ENCODE data around the gene PRIMA1.
"Not testable (repeated sequence)": the region's sequence is repeated elsewhere in the genome, so short reads cannot be mapped to it uniquely, and the experiment has no call there.

The PRIMA1 gene

DNA sequence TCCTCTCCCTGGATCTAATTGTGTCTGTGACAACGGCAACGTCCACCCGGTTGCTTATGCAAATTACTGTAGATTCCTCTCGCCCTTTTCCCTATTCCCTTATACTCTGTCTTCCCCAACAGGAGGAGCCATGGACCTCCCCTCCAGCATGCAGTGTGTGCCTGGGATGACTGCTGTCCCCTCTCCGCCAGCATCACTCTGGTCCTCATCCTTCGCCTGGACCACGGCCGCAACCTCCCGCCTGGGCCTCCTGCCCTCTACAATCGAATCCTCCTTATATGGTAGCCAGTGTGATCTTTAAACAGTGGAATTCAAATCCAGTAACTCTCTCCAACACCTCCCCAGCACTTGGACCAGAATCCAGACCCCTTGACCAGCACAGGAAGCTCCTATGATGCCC is 30.6 kb upstream of the PRIMA1 start:
- Histone ChIP-seq H3K27me3 (ENCODE audit: control insufficient read depth, insufficient read depth, low read length, poor library complexity, severe bottlenecking) (no peaks in the 10 kb centered on the region), H3K27ac (ENCODE audit: insufficient read depth, low read depth, low read length, poor library complexity, severe bottlenecking) (no peak overlapping the region), H3K36me3 (ENCODE audit: control insufficient read depth, insufficient read depth, low read length) (no peaks in the 10 kb centered on the region), H3K4me3 (ENCODE audit: insufficient read depth, low read depth, low read length) (no peak overlapping the region), H3K4me1 (ENCODE audit: control insufficient read depth, insufficient read depth, low read length) (peaks cover 4% of the 10 kb centered on the region), H3K9me3 (ENCODE audit: control insufficient read depth, low read length) (no peaks in the 10 kb centered on the region)
- WGBS, 2 experiments = 87 to 88% methylated on average over 10 of the region's 10 CpGs

DNA sequence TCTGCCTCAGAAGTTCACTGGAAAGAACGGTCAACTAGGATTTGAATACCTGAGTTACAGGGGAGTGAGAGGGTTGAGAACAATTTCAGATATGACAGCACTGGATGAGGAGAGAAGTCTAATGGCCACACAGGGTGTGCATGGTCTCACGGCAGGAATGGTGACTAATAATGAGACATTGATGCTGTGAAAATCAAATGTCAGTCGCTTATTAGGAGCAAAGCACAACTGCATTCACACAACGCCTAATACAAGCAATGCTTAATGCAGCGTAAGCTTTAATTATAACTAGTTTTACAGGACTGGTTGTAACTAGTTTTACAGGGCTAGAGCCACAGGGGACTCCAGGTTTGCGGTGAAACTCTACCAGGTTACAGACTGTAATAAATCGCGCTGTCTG is 23.4 kb upstream of the PRIMA1 start:
- Histone ChIP-seq H3K27ac (ENCODE audit: insufficient read depth, low read depth, low read length, poor library complexity, severe bottlenecking) (no peak overlapping the region), H3K36me3 (ENCODE audit: control insufficient read depth, insufficient read depth, low read length) (no peaks in the 10 kb centered on the region), H3K4me1 (ENCODE audit: control insufficient read depth, insufficient read depth, low read length) (no peaks in the 10 kb centered on the region), H3K27me3 (ENCODE audit: control insufficient read depth, insufficient read depth, low read length, poor library complexity, severe bottlenecking) (no peaks in the 10 kb centered on the region), H3K4me3 (ENCODE audit: insufficient read depth, low read depth, low read length) (no peak overlapping the region), H3K9me3 (ENCODE audit: control insufficient read depth, low read length) (no peaks in the 10 kb centered on the region)
- WGBS, 2 experiments = 95 to 96% methylated on average over 8 of the region's 8 CpGs

DNA sequence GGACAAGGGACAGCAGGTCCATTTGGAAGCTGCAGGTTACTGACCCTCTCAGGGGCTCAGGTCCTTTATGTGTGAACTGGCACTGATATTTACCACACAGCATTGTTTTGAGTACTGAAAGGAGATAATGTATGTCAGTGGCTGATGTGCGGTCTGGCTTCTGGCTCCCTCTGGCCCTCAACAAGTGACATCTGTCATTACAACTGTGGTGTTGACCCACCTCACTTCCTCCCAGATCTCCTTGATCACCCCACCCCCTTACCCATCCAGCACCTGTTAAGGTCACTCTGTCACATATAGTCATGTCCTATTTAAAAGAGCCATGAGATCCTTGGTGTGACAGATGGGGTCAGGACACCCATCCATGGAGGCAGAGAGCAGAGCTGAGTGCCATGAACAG is 22.7 kb upstream of the PRIMA1 start:
- 92 to 96% methylated on average over 1 of the region's 1 CpG for WGBS, 2 experiments
- Histone ChIP-seq H3K27ac (ENCODE audit: insufficient read depth, low read depth, low read length, poor library complexity, severe bottlenecking) (no peak overlapping the region), H3K27me3 (ENCODE audit: control insufficient read depth, insufficient read depth, low read length, poor library complexity, severe bottlenecking) (no peaks in the 10 kb centered on the region), H3K4me1 (ENCODE audit: control insufficient read depth, insufficient read depth, low read length) (no peaks in the 10 kb centered on the region), H3K4me3 (ENCODE audit: insufficient read depth, low read depth, low read length) (no peak overlapping the region), H3K9me3 (ENCODE audit: control insufficient read depth, low read length) (no peaks in the 10 kb centered on the region), H3K36me3 (ENCODE audit: control insufficient read depth, insufficient read depth, low read length) (no peaks in the 10 kb centered on the region)

DNA sequence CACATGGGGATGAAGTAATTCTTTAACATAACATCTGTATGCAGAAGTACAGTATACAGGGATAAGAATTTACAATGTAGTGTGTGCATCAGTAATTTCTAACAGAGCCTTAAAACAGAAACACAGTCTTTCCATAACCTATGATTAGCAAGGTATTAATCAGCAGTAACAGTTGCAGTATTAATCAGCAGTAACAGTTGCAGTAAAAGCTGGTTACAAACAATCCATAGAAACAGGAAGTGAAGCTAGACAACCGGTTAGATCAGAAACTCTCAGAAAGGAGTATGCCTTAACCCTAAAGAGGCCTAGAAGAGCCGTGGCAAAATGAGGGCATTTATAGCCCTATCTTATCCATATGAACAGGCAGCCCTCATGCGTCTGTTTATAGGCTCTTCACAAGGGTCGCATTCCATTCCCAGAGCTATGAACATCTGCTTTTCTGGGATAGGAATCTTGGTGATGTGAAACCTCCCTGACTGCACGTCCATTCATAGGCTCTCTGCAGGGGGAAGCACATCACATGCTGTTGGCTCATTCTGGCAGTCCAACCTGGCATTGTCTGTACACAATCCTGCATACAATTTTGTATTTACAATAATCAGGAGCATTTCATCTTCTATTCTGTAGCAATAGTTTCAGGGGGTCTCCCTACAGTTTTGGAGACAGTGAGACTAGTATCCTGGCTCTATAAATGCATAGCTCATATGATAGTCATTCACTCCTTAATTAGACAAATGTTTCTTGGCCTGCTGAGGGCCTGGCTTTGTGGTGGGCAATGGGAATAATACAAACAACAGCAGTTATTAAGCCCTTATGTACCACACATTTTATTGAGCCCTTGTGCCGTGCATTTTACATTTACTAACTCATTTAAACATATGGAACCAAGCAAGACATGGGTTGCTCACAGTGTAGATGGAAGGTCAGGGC is 21.5 kb upstream of the PRIMA1 start:
- H3K27ac ChIP-seq (ENCODE audit: insufficient read depth, low read depth, low read length, poor library complexity, severe bottlenecking); H3K9me3 ChIP-seq (ENCODE audit: control insufficient read depth, low read length); H3K4me1 ChIP-seq (ENCODE audit: control insufficient read depth, insufficient read depth, low read length); H3K27me3 ChIP-seq (ENCODE audit: control insufficient read depth, insufficient read depth, low read length, poor library complexity, severe bottlenecking); H3K4me3 ChIP-seq (ENCODE audit: insufficient read depth, low read depth, low read length); H3K36me3 ChIP-seq (ENCODE audit: control insufficient read depth, insufficient read depth, low read length): not testable (repeated sequence)
- WGBS, 2 experiments = 93% methylated on average over 5 to 6 of the region's 6 CpGs

DNA sequence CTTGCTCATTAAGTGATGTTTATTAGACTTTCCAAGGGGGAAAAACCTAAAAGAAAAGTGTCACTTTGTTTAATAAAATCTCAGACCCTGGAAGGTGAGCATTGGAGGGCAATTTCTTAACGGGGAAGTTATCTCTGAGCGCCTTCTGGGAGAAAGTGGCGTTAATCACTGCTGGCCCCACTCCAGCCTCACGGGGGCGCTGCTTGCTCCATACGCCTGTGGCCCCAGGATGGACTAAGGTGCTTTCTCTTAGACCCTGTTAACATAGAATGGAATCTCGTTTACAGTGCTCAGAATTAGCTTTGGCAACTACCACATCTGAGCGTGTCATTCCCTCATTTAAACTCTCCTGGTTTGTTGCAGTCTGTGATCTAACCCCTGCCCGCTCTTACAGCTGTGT is 16.4 kb upstream of the PRIMA1 start:
- Histone ChIP-seq H3K4me3 (ENCODE audit: insufficient read depth, low read depth, low read length) (no peak overlapping the region), H3K27ac (ENCODE audit: insufficient read depth, low read depth, low read length, poor library complexity, severe bottlenecking) (no peak overlapping the region), H3K4me1 (ENCODE audit: control insufficient read depth, insufficient read depth, low read length) (no peaks in the 10 kb centered on the region), H3K9me3 (ENCODE audit: control insufficient read depth, low read length) (no peaks in the 10 kb centered on the region), H3K36me3 (ENCODE audit: control insufficient read depth, insufficient read depth, low read length) (no peaks in the 10 kb centered on the region), H3K27me3 (ENCODE audit: control insufficient read depth, insufficient read depth, low read length, poor library complexity, severe bottlenecking) (no peaks in the 10 kb centered on the region)
- WGBS, 2 experiments = 71 to 75% methylated on average over 9 of the region's 9 CpGs

DNA sequence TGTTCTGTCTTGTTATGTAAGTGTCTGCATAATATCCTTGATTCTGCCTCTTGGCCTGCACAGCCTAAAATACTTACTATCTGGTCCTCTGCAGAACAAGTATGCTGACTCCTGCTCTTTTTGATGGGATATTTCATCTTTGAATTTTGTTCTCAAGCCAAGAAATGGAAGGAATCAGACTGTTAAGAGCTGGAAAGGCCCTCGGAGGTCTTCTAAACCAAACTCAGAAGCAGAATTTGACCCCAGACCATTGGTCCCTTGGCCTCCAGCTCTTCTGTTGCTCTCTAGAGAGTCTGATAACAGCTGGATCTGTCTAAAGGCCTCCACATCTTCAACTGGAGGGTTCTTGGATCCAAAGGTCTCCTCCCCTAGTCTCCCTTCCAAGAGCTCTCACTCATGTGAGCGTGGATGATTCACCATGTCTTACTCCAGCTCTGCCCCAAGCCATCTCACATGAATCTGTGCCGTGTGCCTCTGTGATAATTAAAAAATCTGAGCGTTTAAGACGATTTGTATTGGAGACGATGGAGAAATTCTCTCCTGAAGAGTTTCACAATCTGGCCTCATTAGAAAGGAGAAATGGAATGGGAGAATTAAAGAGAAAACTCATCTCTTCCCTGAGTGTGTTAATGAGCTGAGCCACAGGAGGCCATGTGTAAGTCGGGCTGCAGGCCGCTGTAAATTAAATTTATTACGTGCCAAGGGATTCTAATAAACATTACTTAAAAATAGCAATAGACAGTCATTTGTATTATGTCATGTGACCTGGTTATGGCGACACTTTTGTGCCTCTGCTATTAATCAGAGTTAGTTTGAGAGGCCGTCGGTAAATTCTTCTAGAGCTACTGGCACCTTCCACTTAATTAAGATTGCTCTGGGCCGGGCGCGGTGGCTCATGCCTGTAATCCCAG is 15.4 kb upstream of the PRIMA1 start:
- Histone ChIP-seq H3K4me3 (ENCODE audit: insufficient read depth, low read depth, low read length) (no peak overlapping the region), H3K27ac (ENCODE audit: insufficient read depth, low read depth, low read length, poor library complexity, severe bottlenecking) (no peak overlapping the region), H3K4me1 (ENCODE audit: control insufficient read depth, insufficient read depth, low read length) (no peaks in the 10 kb centered on the region), H3K36me3 (ENCODE audit: control insufficient read depth, insufficient read depth, low read length) (no peaks in the 10 kb centered on the region), H3K9me3 (ENCODE audit: control insufficient read depth, low read length) (no peaks in the 10 kb centered on the region), H3K27me3 (ENCODE audit: control insufficient read depth, insufficient read depth, low read length, poor library complexity, severe bottlenecking) (no peaks in the 10 kb centered on the region)
- WGBS, 2 experiments = 93 to 98% methylated on average over 15 of the region's 15 CpGs

DNA sequence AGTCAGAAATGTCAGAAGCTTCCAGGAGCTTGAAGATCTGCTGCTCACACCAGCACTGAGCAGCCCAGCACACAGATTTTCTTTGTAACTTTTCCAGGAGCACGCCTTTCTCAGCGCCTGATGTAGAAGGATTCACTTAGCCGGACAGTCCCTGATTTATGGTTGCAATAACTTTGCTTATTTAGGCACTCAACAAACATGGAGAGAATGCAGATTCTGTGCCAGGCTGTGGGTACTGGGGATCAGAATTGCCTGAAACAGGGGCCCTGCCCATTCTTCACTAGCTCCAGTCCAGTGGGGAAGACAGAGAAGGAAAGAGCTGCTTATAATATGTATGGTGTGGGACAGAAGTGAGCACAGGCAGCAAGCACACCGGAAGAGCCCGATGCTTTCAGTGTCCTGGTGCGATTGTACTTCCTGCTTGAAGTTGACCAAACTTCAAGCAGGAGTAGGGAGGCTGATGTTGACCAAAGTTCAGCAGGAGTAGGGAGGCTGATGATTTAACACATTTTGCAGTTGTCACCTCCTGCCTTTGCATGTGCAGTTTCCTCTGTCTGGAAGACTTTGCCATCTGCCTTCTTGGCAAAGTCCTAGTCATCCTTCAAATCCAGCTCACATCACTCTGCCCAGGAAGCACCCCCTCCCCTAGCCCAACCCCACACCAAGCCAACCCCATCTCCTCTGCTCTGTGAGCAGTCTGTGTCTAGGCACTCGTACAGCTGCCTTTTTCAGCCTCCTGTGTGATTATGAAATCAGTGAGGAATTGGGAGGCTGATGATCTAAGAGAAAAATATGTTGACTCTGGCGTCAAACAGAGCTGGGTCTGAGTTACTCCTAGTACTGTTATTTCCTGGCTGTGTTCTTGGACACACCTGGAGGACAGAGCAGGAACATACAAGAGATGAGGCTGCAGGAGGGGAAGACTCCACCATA is 12.0 kb upstream of the PRIMA1 start:
- Histone ChIP-seq H3K27me3 (ENCODE audit: control insufficient read depth, insufficient read depth, low read length, poor library complexity, severe bottlenecking) (no peaks in the 10 kb centered on the region), H3K4me3 (ENCODE audit: insufficient read depth, low read depth, low read length) (no peak overlapping the region), H3K27ac (ENCODE audit: insufficient read depth, low read depth, low read length, poor library complexity, severe bottlenecking) (no peak overlapping the region), H3K36me3 (ENCODE audit: control insufficient read depth, insufficient read depth, low read length) (no peaks in the 10 kb centered on the region), H3K9me3 (ENCODE audit: control insufficient read depth, low read length) (no peaks in the 10 kb centered on the region), H3K4me1 (ENCODE audit: control insufficient read depth, insufficient read depth, low read length) (no peaks in the 10 kb centered on the region)
- WGBS, 2 experiments = 93 to 97% methylated on average over 8 of the region's 8 CpGs

DNA sequence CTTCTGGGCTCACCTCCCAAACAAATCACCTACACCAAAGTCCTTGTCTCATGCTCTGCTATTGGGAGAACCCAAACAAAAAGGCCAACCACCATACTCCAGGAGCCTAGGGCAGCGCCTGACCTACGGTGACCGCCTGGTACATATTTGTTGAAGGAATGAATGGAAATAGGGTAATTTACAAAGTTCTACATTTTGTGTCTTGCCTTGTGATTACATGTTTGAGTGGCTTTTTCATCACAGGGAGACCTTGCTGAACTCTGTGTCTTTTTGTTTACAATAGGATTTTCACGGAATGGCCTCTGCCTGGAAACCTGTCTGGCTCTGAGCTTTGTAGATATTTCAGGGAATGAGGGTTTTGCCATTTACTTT is 11.3 kb upstream of the PRIMA1 start:
- Histone ChIP-seq H3K4me1 (ENCODE audit: control insufficient read depth, insufficient read depth, low read length) (no peaks in the 10 kb centered on the region), H3K36me3 (ENCODE audit: control insufficient read depth, insufficient read depth, low read length) (no peaks in the 10 kb centered on the region), H3K9me3 (ENCODE audit: control insufficient read depth, low read length) (no peaks in the 10 kb centered on the region), H3K27ac (ENCODE audit: insufficient read depth, low read depth, low read length, poor library complexity, severe bottlenecking) (no peak overlapping the region), H3K27me3 (ENCODE audit: control insufficient read depth, insufficient read depth, low read length, poor library complexity, severe bottlenecking) (no peaks in the 10 kb centered on the region), H3K4me3 (ENCODE audit: insufficient read depth, low read depth, low read length) (no peak overlapping the region)
- 91 to 95% methylated on average over 4 of the region's 4 CpGs for WGBS, 2 experiments

DNA sequence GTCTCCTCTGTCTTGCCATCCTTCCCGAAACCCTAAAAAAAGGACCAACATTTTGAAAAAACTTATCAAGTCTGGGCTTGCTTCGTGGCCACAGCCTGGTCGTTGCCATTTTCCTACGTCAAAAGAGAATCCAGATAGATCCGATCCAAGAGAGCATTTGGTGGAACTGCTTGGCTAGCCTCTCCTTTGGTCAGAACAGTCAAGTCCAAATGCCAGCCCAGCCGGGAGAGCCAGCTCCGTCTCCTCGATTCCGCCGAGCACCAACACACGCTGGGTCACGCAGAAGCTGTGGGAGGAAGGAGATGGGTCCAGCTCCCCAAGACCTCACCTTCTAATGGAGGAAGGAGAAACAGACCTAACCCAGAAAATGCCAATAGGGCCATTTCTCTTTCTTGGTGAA is 9.3 kb upstream of the PRIMA1 start:
- H3K4me1 ChIP-seq (ENCODE audit: control insufficient read depth, insufficient read depth, low read length) = no peaks in the 10 kb centered on the region
- no peaks in the 10 kb centered on the region for H3K27me3 ChIP-seq (ENCODE audit: control insufficient read depth, insufficient read depth, low read length, poor library complexity, severe bottlenecking)
- no peaks in the 10 kb centered on the region for H3K36me3 ChIP-seq (ENCODE audit: control insufficient read depth, insufficient read depth, low read length)
- 88 to 90% methylated on average over 12 of the region's 12 CpGs for WGBS, 2 experiments
- no peak overlapping the region for H3K4me3 ChIP-seq (ENCODE audit: insufficient read depth, low read depth, low read length)
- no peaks in the 10 kb centered on the region for H3K9me3 ChIP-seq (ENCODE audit: control insufficient read depth, low read length)
- H3K27ac ChIP-seq (ENCODE audit: insufficient read depth, low read depth, low read length, poor library complexity, severe bottlenecking) = no peak overlapping the region
